B cell (primary cell): ENCODE results near the gene ANAPC7.

Experiments used
- CTCF ChIP-seq: fragments of 200-600 bp; IDR thresholded peaks from one replicate; pipeline ENCODE4 v1.8.0; 2022; ENCODE audit warnings: antibody characterized with exemption, mild to moderate bottlenecking
- EZH2 ChIP-seq: IDR thresholded peaks from 2 replicates; pipeline ENCODE4 v1.6.1; 2012; ENCODE audit warnings: borderline replicate concordance, low read depth, mild to moderate bottlenecking, moderate library complexity, low read length; ENCODE audit not compliant: insufficient read depth, poor library complexity, severe bottlenecking

GRCh38 chr12:110330544-110330943 is 73.0 kb downstream of the ANAPC7 start:
- no peak for TF ChIP-seq CTCF
- no peak for TF ChIP-seq EZH2
